ENCODE measurements around the gene INSC. TPM values are rescaled to one million over a fixed set of nuclear protein-coding genes. Genes with fewer than 3 reads are reported as not detected.

Gene INSC
- polyA plus RNA-seq, 1 donor from 2014 or later = 0.12 TPM

DNA sequence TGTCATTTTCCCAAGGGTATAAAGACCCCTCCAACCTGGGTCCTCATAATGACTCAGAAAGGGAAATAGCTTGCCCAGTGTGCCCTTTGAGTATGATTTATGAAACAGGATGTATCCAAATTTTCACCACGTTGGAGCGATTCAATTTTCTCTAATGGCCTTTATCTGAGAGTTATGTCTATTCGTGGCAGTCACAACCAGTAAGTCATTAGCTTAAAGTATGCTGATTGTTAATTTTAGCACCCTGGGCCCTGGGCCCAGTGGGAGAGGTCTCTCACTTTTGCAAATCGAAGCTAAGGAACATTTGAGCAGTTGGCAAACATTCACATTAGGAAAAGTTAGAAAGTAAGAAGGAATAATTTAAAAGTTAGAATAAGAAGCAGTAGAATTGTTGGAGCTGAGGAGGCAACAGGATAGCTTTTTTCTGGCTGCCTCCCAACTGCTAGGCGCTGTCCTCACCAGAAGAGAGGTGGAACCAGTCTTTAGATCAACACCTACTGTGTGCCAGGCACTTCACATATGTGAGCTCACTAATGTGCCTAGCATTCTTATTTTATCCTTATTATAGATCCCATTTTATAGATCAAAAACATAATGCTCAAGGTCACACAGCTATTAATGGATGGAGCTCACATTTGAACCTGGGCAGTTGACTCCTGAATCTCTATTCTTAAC lies 24.5 kb downstream of the INSC start:
- Histone ChIP-seq H3K4me2 (ENCODE audit: low read length) (no peak overlapping the region), H3K9me2 (ENCODE audit: insufficient read depth, low read length) (no peaks in the 10 kb centered on the region)

DNA sequence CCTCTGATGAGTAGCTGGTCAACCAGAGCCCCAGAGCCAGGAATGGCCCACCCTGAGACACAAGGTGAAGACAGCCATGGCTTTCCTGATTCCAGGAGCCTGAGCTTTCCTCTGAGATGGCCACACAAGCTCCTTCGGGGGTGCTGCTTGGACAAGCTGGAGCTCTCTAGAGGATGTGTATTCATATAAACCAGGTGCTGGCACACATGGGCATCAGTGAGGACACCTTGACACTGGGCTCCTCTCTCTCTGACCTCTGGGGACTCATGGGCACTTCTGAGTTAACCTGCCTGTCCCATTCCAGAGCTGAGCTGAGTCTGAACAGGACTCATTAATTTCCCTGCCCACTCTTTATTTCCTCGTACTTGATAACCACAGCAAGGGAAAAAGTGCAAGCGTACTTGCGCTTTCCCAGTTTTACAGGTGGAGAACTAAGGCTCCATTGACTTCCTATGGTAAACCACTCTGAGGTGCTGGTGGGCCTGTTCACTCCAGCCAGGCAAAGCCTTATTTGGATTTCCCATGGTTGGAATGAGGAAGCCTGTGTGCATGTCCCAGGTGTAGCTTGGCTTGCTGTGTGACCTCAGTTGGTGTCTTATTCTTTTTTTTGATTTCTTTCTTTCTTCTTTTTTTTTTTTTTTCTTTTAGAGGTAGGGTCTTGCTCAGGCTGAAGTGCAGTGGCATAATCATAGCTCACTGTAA lies 25.4 kb downstream of the INSC start:
- no peak overlapping the region for H3K9ac ChIP-seq (ENCODE audit: low read length)
- no peaks in the 10 kb centered on the region for H3K79me2 ChIP-seq (replicated peaks; ENCODE audit: insufficient read depth, low read length)
- no peak overlapping the region for H3K4me3 ChIP-seq (ENCODE audit: low read length)
- TF ChIP-seq, protein P1, sequence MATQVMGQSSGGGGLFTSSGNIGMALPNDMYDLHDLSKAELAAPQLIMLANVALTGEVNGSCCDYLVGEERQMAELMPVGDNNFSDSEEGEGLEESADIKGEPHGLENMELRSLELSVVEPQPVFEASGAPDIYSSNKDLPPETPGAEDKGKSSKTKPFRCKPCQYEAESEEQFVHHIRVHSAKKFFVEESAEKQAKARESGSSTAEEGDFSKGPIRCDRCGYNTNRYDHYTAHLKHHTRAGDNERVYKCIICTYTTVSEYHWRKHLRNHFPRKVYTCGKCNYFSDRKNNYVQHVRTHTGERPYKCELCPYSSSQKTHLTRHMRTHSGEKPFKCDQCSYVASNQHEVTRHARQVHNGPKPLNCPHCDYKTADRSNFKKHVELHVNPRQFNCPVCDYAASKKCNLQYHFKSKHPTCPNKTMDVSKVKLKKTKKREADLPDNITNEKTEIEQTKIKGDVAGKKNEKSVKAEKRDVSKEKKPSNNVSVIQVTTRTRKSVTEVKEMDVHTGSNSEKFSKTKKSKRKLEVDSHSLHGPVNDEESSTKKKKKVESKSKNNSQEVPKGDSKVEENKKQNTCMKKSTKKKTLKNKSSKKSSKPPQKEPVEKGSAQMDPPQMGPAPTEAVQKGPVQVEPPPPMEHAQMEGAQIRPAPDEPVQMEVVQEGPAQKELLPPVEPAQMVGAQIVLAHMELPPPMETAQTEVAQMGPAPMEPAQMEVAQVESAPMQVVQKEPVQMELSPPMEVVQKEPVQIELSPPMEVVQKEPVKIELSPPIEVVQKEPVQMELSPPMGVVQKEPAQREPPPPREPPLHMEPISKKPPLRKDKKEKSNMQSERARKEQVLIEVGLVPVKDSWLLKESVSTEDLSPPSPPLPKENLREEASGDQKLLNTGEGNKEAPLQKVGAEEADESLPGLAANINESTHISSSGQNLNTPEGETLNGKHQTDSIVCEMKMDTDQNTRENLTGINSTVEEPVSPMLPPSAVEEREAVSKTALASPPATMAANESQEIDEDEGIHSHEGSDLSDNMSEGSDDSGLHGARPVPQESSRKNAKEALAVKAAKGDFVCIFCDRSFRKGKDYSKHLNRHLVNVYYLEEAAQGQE (IDR thresholded peaks at IDR 0.05; ENCODE audit: borderline replicate concordance) = no peak
- TF ChIP-seq TAF1 (IDR thresholded peaks at IDR 0.05; ENCODE audit: low read depth) = no peak
- TF ChIP-seq EP300 (conservative IDR thresholded peaks at IDR 0.05; ENCODE audit: poor library complexity, severe bottlenecking) = no peak
- TF ChIP-seq SMC3 (conservative IDR thresholded peaks at IDR 0.05; ENCODE audit: poor library complexity) = no peak
- no peak for TF ChIP-seq RAD21 (conservative IDR thresholded peaks at IDR 0.05)
- TF ChIP-seq POLR2AphosphoS5 (IDR thresholded peaks at IDR 0.05) = no peak
- no peak for TF ChIP-seq MXI1 (conservative IDR thresholded peaks at IDR 0.05; ENCODE audit: poor library complexity, severe bottlenecking)
- TF ChIP-seq, protein P2, sequence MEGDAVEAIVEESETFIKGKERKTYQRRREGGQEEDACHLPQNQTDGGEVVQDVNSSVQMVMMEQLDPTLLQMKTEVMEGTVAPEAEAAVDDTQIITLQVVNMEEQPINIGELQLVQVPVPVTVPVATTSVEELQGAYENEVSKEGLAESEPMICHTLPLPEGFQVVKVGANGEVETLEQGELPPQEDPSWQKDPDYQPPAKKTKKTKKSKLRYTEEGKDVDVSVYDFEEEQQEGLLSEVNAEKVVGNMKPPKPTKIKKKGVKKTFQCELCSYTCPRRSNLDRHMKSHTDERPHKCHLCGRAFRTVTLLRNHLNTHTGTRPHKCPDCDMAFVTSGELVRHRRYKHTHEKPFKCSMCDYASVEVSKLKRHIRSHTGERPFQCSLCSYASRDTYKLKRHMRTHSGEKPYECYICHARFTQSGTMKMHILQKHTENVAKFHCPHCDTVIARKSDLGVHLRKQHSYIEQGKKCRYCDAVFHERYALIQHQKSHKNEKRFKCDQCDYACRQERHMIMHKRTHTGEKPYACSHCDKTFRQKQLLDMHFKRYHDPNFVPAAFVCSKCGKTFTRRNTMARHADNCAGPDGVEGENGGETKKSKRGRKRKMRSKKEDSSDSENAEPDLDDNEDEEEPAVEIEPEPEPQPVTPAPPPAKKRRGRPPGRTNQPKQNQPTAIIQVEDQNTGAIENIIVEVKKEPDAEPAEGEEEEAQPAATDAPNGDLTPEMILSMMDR (IDR thresholded peaks at IDR 0.05; ENCODE audit: poor library complexity, severe bottlenecking) = no peak
- TF ChIP-seq EZH2 (IDR thresholded peaks at IDR 0.05; ENCODE audit: borderline replicate concordance, insufficient read depth, low read length, poor library complexity, severe bottlenecking) = no peak
- H3K36me3 ChIP-seq (ENCODE audit: insufficient read depth, low read length) = no peaks in the 10 kb centered on the region
- no peaks in the 10 kb centered on the region for H3K9me2 ChIP-seq (ENCODE audit: insufficient read depth, low read length)
- H3K9me3 ChIP-seq (ENCODE audit: low read length) = no peaks in the 10 kb centered on the region
- no peaks in the 10 kb centered on the region for H3K27me3 ChIP-seq (ENCODE audit: insufficient read depth, low read depth, low read length)
- H3K27ac ChIP-seq (ENCODE audit: low read length) = no peak overlapping the region
- H3K4me2 ChIP-seq (ENCODE audit: low read length) = no peak overlapping the region
- no peaks in the 10 kb centered on the region for H4K20me1 ChIP-seq (ENCODE audit: insufficient read depth)
- no peaks in the 10 kb centered on the region for H3F3A ChIP-seq (ENCODE audit: insufficient read depth, low read length, poor library complexity, severe bottlenecking)
- H2AFZ ChIP-seq (ENCODE audit: low read depth, low read length) = no peak overlapping the region

More for the DNA sequence above, 24.5 kb downstream of the INSC start:
- Histone ChIP-seq H3K27me3 (ENCODE audit: insufficient read depth, low read depth, low read length) (no peaks in the 10 kb centered on the region), H3K27ac (ENCODE audit: low read length) (no peak overlapping the region), H3K9ac (ENCODE audit: low read length) (no peak overlapping the region), H3F3A (ENCODE audit: insufficient read depth, low read length, poor library complexity, severe bottlenecking) (no peaks in the 10 kb centered on the region), H3K79me2 (replicated peaks; ENCODE audit: insufficient read depth, low read length) (no peaks in the 10 kb centered on the region), H3K9me3 (ENCODE audit: low read length) (no peaks in the 10 kb centered on the region), H2AFZ (ENCODE audit: low read depth, low read length) (no peak overlapping the region), H4K20me1 (ENCODE audit: insufficient read depth) (no peaks in the 10 kb centered on the region), H3K4me3 (ENCODE audit: low read length) (no peak overlapping the region), H3K36me3 (ENCODE audit: insufficient read depth, low read length) (no peaks in the 10 kb centered on the region)
- TF ChIP-seq, protein P2 (IDR thresholded peaks at IDR 0.05; ENCODE audit: poor library complexity, severe bottlenecking) = no peak
- TF ChIP-seq TAF1 (IDR thresholded peaks at IDR 0.05; ENCODE audit: low read depth) (no peak), EZH2 (IDR thresholded peaks at IDR 0.05; ENCODE audit: borderline replicate concordance, insufficient read depth, low read length, poor library complexity, severe bottlenecking) (no peak)
